ENCODE data around the gene BCL2L11.
A peak's percentile ranks its signal among the peaks of the same experiment; 100 is the strongest.
"Not testable (repeated sequence)": the region's sequence is repeated elsewhere in the genome, so short reads cannot be mapped to it uniquely, and the experiment has no call there.

BCL2L11 gene

GRCh38 chr2:111120253-111121027 lies at the start of gene BCL2L11:
Gene BCL2L11, plus strand, starts transcription at chr2:111120914. Its CDS starts 2,832 bp downstream, at chr2:111123746.
- TF ChIP-seq CTCF (IDR thresholded peaks at IDR 0.05; ENCODE audit: control insufficient read depth, insufficient read depth, low read depth, low read length, missing control alignments): no peak
- DNase-seq (ENCODE audit: low read depth): peak; percentile 49
- H3K4me3 ChIP-seq (ENCODE audit: control insufficient read depth, low read depth, low read length): peak within 1 kb of the TSS; percentile 76

GRCh38 chr2:111071600-111072171 lies 49.0 kb upstream of the BCL2L11 start:
- DNase-seq (ENCODE audit: low read depth): peak; percentile 5
- H3K4me3 ChIP-seq (ENCODE audit: control insufficient read depth, low read depth, low read length): no peak overlapping the region
- no peak for TF ChIP-seq CTCF (IDR thresholded peaks at IDR 0.05; ENCODE audit: control insufficient read depth, insufficient read depth, low read depth, low read length, missing control alignments)

GRCh38 chr2:111072220-111072871 lies 48.4 kb upstream of the BCL2L11 start:
- H3K4me3 ChIP-seq (ENCODE audit: control insufficient read depth, low read depth, low read length): no peak overlapping the region
- peak; percentile 1 for DNase-seq (ENCODE audit: low read depth)
- no peak for TF ChIP-seq CTCF (IDR thresholded peaks at IDR 0.05; ENCODE audit: control insufficient read depth, insufficient read depth, low read depth, low read length, missing control alignments)

GRCh38 chr2:111082659-111083058 lies 38.1 kb upstream of the BCL2L11 start:
- not testable (repeated sequence) for DNase-seq (ENCODE audit: low read depth); H3K4me3 ChIP-seq (ENCODE audit: control insufficient read depth, low read depth, low read length)

GRCh38 chr2:111091811-111092211 lies 28.9 kb upstream of the BCL2L11 start:
- DNase-seq (ENCODE audit: low read depth): no peak
- TF ChIP-seq CTCF (IDR thresholded peaks at IDR 0.05; ENCODE audit: control insufficient read depth, insufficient read depth, low read depth, low read length, missing control alignments): no peak
- H3K4me3 ChIP-seq (ENCODE audit: control insufficient read depth, low read depth, low read length): no peak overlapping the region

- no peak for TF ChIP-seq CTCF (IDR thresholded peaks at IDR 0.05; ENCODE audit: control insufficient read depth, insufficient read depth, low read depth, low read length, missing control alignments)
- no peak for DNase-seq (ENCODE audit: low read depth)
- H3K4me3 ChIP-seq (ENCODE audit: control insufficient read depth, low read depth, low read length): no peak overlapping the region
Observed at GRCh38 chr2:111094691-111095090, 26.0 kb upstream of the BCL2L11 start.

GRCh38 chr2:111095434-111095833 lies 25.3 kb upstream of the BCL2L11 start:
- no peak overlapping the region for H3K4me3 ChIP-seq (ENCODE audit: control insufficient read depth, low read depth, low read length)
- no peak for TF ChIP-seq CTCF (IDR thresholded peaks at IDR 0.05; ENCODE audit: control insufficient read depth, insufficient read depth, low read depth, low read length, missing control alignments)
- DNase-seq (ENCODE audit: low read depth): no peak

Data from AG09309 (cell line).